Loucy (cell line): ENCODE measurements around the gene BTBD9.

Experiments
- CTCF ChIP-seq: fragments of 200-600 bp; sonication (generic); conservative IDR thresholded peaks from 2 replicates; pipeline ENCODE4 v1.5.1; 2014; ENCODE audit warnings: mild to moderate bottlenecking, antibody characterized with exemption, low read length
- EZH2phosphoT487 ChIP-seq: fragments of 200-600 bp; IDR thresholded peaks from 2 replicates; pipeline ENCODE4 v1.6.1; 2018; ENCODE audit warnings: antibody characterized with exemption, mild to moderate bottlenecking, moderate library complexity, borderline replicate concordance

GRCh38 chr6:38504996-38505395, 134.7 kb downstream of the BTBD9 start:
- TF ChIP-seq CTCF: no peak
- no peak for TF ChIP-seq EZH2phosphoT487
